ENCODE measurements around the gene SUCNR1.

Gene SUCNR1

DNA sequence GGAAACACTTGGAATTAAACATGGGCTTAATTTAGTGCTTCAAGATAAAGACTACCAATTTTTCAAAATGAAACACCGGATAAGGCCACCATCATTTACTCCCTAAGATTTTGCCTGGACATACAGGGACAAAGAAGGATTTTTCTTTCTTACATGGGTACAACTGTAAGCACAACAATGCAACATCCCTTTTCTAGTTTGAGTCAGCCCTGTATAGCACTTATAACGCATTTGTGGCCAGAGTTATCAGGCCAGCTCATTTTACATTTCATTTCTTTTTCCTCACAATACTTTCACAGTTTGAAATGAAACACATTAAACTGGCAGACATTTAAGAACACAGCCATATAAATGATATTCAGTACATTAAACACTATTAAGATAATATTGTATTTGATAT is 9.8 kb upstream of the SUCNR1 start:
- TF ChIP-seq GATA2 (IDR thresholded peaks at IDR 0.05; ENCODE audit: low read depth, low read length) = no peak
- no peak for TF ChIP-seq GATA3 (IDR thresholded peaks at IDR 0.05; ENCODE audit: low read depth, low read length)

GRCh38 chr3:151864423-151865101 is 8.9 kb upstream of the SUCNR1 start:
- no peak for TF ChIP-seq GATA2 (IDR thresholded peaks at IDR 0.05; ENCODE audit: low read depth, low read length)
- TF ChIP-seq GATA3 (IDR thresholded peaks at IDR 0.05; ENCODE audit: low read depth, low read length) = no peak

DNA sequence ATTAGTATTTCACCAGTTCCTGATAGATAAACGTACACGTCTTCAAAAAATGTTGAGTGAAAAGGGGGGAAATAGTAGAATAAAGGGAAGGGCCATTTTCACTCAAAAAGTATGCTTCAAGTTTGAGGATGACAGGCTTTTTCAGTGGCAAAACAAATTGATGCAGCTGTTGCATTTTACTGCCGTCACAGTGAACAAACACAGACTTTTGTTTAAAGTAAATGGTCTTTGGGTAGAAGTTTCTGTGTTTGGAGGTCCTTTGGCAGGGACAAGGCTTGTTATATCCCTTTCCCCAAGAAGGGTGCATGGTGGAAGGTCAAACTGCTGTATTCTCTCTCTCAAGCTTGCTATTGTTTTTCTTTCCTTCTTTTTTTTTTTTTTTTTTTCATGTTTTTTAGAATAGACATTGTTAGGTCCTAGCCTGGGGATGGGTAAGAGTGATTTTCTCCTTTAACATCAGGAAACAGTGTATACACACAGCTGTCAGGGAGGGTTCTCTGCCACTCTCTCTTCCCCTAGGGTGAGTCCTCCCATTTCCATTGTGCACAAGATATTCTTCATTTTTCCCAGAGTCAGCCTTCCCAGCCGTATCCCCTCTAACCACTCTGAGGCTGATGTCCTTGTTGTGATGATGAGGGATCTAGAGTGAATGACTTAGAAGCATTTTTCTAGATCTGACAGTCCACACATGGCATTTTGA is 6.6 kb upstream of the SUCNR1 start:
- no peak for TF ChIP-seq GATA3 (IDR thresholded peaks at IDR 0.05; ENCODE audit: low read depth, low read length)

GRCh38 chr3:151867666-151868065 is 5.8 kb upstream of the SUCNR1 start:
- TF ChIP-seq GATA3 (IDR thresholded peaks at IDR 0.05; ENCODE audit: low read depth, low read length) = no peak
- TF ChIP-seq GATA2 (IDR thresholded peaks at IDR 0.05; ENCODE audit: low read depth, low read length) = no peak

DNA sequence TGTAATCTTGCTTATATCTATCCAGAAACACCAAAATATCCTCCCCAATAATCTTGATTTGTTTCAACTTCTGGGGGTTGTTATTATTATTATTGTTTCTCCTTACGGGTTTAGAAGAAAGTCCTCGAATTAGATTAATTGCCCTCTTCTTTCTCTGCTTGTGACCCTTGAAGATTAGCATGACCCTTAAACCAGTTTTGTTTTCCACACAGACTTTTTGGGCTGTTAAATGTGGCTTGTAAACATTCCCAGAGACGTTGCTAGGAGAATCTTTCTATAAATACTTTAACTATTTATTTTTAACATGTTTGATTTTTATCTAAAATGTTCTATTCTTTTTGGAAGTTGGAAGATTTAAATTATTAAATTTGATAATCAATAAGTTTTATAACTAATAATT is 4.3 kb upstream of the SUCNR1 start:
- TF ChIP-seq GATA3 (IDR thresholded peaks at IDR 0.05; ENCODE audit: low read depth, low read length) = no peak
- no peak for TF ChIP-seq GATA2 (IDR thresholded peaks at IDR 0.05; ENCODE audit: low read depth, low read length)

GRCh38 chr3:151871639-151872468 is 1.6 kb upstream of the SUCNR1 start:
- no peak for TF ChIP-seq GATA2 (IDR thresholded peaks at IDR 0.05; ENCODE audit: low read depth, low read length)
- no peak for TF ChIP-seq GATA3 (IDR thresholded peaks at IDR 0.05; ENCODE audit: low read depth, low read length)

- TF ChIP-seq GATA3 (IDR thresholded peaks at IDR 0.05; ENCODE audit: low read depth, low read length) = no peak
- TF ChIP-seq GATA2 (IDR thresholded peaks at IDR 0.05; ENCODE audit: low read depth, low read length) = no peak
These were observed 2.3 kb downstream of the SUCNR1 start for GRCh38 chr3:151875759-151876158.

DNA sequence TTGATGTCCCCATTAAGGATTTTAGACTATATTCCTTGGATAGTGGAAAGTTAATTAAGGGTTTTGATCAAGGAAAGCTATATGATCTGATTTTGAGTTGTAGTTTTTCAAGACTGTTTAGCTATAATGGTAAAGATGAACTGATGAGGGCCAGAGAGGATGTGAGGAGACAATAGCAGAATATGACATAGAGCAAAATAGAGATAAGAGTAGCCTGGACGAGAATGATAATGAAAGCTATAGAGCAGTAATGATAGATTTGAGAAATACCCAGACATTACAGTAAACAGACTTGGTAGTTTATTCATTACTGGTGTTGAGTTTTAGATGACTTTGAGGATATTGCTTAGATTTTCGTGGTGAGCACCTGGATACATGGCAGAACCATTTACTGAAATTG is 3.8 kb downstream of the SUCNR1 start:
- no peak for TF ChIP-seq GATA3 (IDR thresholded peaks at IDR 0.05; ENCODE audit: low read depth, low read length)
- no peak for TF ChIP-seq GATA2 (IDR thresholded peaks at IDR 0.05; ENCODE audit: low read depth, low read length)

DNA sequence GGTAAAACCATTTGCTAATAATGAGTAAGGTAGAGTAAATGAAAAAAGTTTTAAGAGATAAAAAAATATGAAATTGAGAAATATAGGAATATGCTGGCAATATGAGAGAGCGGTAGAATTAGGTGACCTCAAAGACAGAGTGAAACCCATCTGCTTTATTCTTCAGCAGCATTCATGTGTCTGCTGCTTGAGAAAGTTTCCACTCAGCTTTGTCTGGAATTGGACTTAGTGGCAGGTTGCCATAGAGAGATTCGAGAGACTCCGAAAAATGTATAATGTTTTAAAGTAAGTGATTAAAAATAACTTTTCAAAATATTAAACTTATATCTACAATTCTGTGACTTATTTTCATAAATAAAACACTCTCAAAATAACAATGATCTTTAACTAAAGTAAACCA is 5.0 kb downstream of the SUCNR1 start:
- TF ChIP-seq GATA2 (IDR thresholded peaks at IDR 0.05; ENCODE audit: low read depth, low read length) (no peak), GATA3 (IDR thresholded peaks at IDR 0.05; ENCODE audit: low read depth, low read length) (no peak)

DNA sequence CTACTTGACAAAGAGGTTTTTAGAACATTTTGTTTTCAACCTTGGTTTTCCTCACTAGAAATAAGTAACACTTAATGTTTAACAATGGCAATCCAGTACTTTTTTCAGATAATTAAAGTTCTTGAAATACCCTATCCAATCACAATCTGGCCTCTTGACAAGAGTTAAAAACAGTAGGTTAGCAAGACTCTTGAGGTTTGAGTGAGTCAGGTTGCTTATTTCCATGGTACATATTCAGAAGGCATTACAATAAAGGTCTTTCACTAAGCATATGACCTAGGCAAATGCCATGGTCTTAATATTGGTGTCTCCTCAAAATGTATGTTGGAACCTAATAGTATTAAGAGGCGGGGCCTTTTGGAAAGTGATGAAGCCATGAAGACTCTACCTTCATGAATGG is 5.6 kb downstream of the SUCNR1 start:
- TF ChIP-seq GATA3 (IDR thresholded peaks at IDR 0.05; ENCODE audit: low read depth, low read length) (no peak), GATA2 (IDR thresholded peaks at IDR 0.05; ENCODE audit: low read depth, low read length) (no peak)

GRCh38 chr3:151879679-151880415 is 6.4 kb downstream of the SUCNR1 start:
- TF ChIP-seq GATA2 (IDR thresholded peaks at IDR 0.05; ENCODE audit: low read depth, low read length) = no peak
- TF ChIP-seq GATA3 (IDR thresholded peaks at IDR 0.05; ENCODE audit: low read depth, low read length) = no peak

- TF ChIP-seq GATA3 (IDR thresholded peaks at IDR 0.05; ENCODE audit: low read depth, low read length) = no peak
- no peak for TF ChIP-seq GATA2 (IDR thresholded peaks at IDR 0.05; ENCODE audit: low read depth, low read length)
These were observed 6.9 kb downstream of the SUCNR1 start for GRCh38 chr3:151880416-151880690.

GRCh38 chr3:151881137-151881536 is 7.7 kb downstream of the SUCNR1 start:
- TF ChIP-seq GATA2 (IDR thresholded peaks at IDR 0.05; ENCODE audit: low read depth, low read length) (no peak), GATA3 (IDR thresholded peaks at IDR 0.05; ENCODE audit: low read depth, low read length) (no peak)

DNA sequence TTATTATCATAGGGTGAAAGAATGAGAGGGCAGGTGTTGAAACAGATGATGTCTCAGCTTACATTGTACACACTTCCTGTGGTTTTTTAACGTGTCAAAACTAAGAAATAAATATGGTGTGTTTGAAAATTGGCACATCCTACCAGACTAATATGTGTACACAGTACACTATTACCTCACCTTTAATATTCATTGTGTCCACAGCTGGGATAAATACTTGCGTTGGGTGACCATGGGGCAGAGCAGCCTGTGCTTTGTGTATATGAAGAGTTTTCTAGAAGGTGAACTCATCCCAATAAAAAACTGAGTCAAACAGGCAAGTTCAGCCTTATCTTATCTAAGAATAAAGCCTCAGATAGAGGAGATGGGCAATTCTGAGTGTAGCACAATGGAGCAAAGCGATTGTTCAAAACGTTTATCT is 17.3 kb downstream of the SUCNR1 start:
- TF ChIP-seq GATA3 (IDR thresholded peaks at IDR 0.05; ENCODE audit: low read depth, low read length) = no peak
- no peak for TF ChIP-seq GATA2 (IDR thresholded peaks at IDR 0.05; ENCODE audit: low read depth, low read length)
